Prostate gland (tissue), 2 donors: ENCODE data around the gene TBC1D22B.

Experiments used
- POLR2AphosphoS5 ChIP-seq: sonication (generic); formaldehyde crosslinking; IDR thresholded peaks from one replicate; pipeline ENCODE4 v1.6.1; 2017; ENCODE audit warnings: antibody characterized with exemption
- TF ChIP-seq, protein P1 (sequence below), 4 experiments: fragments of 200-600 bp in 2 of 4; fragments of 450-650 bp in 2 of 4; sonication (generic) in 2 of 4; IDR thresholded peaks; 1 replicate in 3 of 4; 2 replicates in 1 of 4; pipeline ENCODE4 v1.5.1; 2016 to 2019; ENCODE audit warnings: antibody characterized with exemption in 4 of 4, mild to moderate bottlenecking in 2 of 4, moderate library complexity in 2 of 4

DNA sequence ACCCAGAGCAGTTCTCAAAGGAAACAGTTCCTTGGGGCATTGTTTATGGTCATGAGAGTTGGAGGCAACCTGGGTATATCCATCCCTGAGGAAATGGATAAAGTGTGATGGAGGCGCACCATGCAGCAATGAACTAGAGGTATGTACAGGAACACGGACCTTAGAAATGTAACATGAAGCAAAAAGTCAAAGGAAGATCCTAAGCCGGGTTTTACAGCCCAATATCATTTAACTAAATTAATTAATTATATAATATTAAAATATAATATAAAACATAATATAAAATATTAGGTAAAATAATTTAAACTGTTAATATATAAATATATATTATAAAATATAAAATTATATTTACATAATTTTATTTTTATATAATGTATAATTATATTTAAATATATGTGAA is 52.1 kb downstream of the TBC1D22B start:
- TF ChIP-seq, protein P1, sequence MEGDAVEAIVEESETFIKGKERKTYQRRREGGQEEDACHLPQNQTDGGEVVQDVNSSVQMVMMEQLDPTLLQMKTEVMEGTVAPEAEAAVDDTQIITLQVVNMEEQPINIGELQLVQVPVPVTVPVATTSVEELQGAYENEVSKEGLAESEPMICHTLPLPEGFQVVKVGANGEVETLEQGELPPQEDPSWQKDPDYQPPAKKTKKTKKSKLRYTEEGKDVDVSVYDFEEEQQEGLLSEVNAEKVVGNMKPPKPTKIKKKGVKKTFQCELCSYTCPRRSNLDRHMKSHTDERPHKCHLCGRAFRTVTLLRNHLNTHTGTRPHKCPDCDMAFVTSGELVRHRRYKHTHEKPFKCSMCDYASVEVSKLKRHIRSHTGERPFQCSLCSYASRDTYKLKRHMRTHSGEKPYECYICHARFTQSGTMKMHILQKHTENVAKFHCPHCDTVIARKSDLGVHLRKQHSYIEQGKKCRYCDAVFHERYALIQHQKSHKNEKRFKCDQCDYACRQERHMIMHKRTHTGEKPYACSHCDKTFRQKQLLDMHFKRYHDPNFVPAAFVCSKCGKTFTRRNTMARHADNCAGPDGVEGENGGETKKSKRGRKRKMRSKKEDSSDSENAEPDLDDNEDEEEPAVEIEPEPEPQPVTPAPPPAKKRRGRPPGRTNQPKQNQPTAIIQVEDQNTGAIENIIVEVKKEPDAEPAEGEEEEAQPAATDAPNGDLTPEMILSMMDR (IDR thresholded peaks at IDR 0.05) = no peak
- TF ChIP-seq POLR2AphosphoS5 = no peak
